Ovary (tissue), 9 donors: ENCODE measurements around the gene RNF40. TPM values are rescaled to one million over a fixed set of nuclear protein-coding genes. Genes with fewer than 3 reads are reported as not detected.
A peak's percentile ranks its signal among the peaks of the same experiment; 100 is the strongest.

Experiments
- DNase-seq, 5 donors: peaks; one replicate each; pipeline ENCODE4 v3.0.0-alpha.2; 2019 to 2020
- H3K27ac ChIP-seq, 2 donors: fragments of 200-600 bp; one replicate each; pipeline versions ENCODE4 v1.5.1 to v1.8.0; 2019 to 2022
- H3K27me3 ChIP-seq: fragments of 200-600 bp; one replicate; pipeline ENCODE4 v1.8.0; 2022
- H3K36me3 ChIP-seq: fragments of 200-600 bp; sonication (generic); one replicate; pipeline ENCODE4 v1.5.1; 2019
- H3K4me1 ChIP-seq: one replicate; pipeline ENCODE4 v1.8.1; 2013; ENCODE audit warnings: mild to moderate bottlenecking, moderate library complexity; ENCODE audit not compliant: insufficient read depth
- H3K4me3 ChIP-seq: fragments of 200-600 bp; sonication (generic); one replicate; pipeline ENCODE4 v1.5.1; 2017
- H3K9me3 ChIP-seq, 2 donors: fragments of 200-600 bp in 1 of 2; sonication (generic) in 1 of 2; one replicate each; pipeline versions ENCODE4 v1.5.1 to v1.8.1; 2013 to 2019; ENCODE audit warnings: mild to moderate bottlenecking in 1 of 2, moderate library complexity in 1 of 2
- CTCF ChIP-seq, 3 donors: fragments of 450-650 bp in 2 of 3; fragments of 200-600 bp in 1 of 3; IDR thresholded peaks; one replicate each; pipeline versions ENCODE4 v1.5.1 to v1.8.0; 2016 to 2022; ENCODE audit warnings: antibody characterized with exemption in 3 of 3, mild to moderate bottlenecking in 1 of 3
- EP300 ChIP-seq: sonication (generic); formaldehyde crosslinking; IDR thresholded peaks from one replicate; pipeline ENCODE4 v1.6.1; 2017; ENCODE audit warnings: antibody characterized with exemption
- POLR2A ChIP-seq: fragments of 450-650 bp; IDR thresholded peaks from one replicate; pipeline ENCODE4 v1.6.1; 2017; ENCODE audit warnings: antibody characterized with exemption, mild to moderate bottlenecking, moderate library complexity
- WGBS, 3 donors: extraction: QIAGEN DNeasy Blood & Tissue Kit in 1 of 3; methylation state at CpG; one replicate each; pipeline versions ENCODE4 v1.1.5 to v1.1.7; 2013 to 2017; 5-methylcytosine and 5-hydroxymethylcytosine counted together
- intact Hi-C, 4 donors: fragments of 100-400 bp; cut with DNase I; formaldehyde crosslinking; loops; one replicate each; pipeline versions ENCODE4 v1.11.0 to v1.15.1; 2022 to 2023
- polyA plus RNA-seq, 2 donors: library from polyadenylated mRNA; stranded (reverse); fragments of 200-250 nt in 1 of 2; fragments of 350-450 nt in 1 of 2; fragmentation: Illumina TruSeq in 1 of 2; extraction: RNeasy Lipid Tissue Mini Kit (QIAGEN cat#74804) in 1 of 2; gene quantifications; one replicate each; pipeline ENCODE4 v1.2.3, GENCODE V29; 2013 to 2014
- total RNA-seq, 7 donors: library from RNA; depleted of rRNA in 2 of 7; stranded (reverse); fragments of >200 nt in 2 of 7; fragmentation: NEBNext Ultra II Directional in 3 of 7; extraction: Animal tissue kit (Norgen Biotek cat#: 25700) in 3 of 7; gene quantifications; one replicate each; pipeline versions ENCODE4 v1.1.0 to v1.2.4, GENCODE V29; 2016 to 2023
- donor health status: DM: no; HTN: no; CAD: no; lungs with moderate emphysema.
- donor health status: DM: no; HTN: no; CAD: no.
- donor health status: Bipolar disorder and iron deficiency.
- donor health status: DM: yes; HTN: yes; CAD: no.
- donor health status: DM: no; HTN: no; CAD: no.
- donor health status: DM: yes; HTN: yes; CAD: no.

RNF40 gene
- total and polyA plus RNA-seq, 9 donors, result 67.2 to 143 (median 94.3) TPM

DNA sequence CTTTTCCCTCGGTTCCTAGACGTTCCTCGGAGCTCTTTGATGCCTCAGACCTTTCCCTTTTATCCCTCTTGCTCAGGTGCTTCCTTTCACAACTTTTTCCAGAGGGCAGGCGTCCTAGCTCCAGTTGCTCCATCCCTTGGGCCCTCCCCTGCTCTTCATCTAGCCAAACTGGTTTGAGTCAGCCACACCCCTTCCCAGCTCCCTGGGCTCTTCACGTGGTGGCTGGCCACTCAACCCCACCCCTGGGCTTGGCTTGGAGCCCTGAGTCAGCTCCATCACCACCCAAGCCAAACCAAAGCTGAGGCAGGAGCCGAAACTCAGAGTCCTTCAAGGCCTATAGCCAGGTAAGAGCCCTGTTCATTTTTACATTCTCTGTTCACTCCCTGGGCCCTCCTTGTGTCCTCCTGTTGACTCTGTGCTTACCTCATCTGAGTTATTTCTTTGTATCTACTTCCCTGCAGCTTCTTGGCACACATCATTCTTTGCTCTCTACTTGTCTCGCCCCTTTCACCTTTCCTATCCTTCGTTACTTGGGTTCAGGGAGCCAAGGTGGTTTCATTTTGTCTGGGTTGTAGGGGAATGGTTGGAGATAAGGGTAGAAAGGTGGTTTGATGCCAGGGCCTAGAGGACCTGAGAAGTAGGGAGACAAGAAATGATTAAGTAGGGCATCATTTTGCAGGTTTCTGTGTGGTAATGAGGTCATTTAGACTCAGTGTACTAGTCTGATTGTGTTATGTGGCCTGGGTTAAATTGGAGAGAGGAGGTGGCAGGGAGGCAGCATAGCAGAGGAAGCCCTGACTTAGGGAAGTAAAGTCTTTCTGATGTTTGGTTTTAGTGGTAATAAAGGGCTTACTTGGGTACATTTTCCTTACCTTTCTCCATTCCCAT, 21.5 kb upstream of the RNF40 start:
- H3K9me3 ChIP-seq, result no peaks in the 10 kb centered on the region
- DNase-seq, result peak; percentile 67 to 84 (median 77)
- TF ChIP-seq POLR2A (no peak), EP300 (no peak), CTCF (IDR thresholded peaks at IDR 0.05) (no peak)
- H3K4me1 ChIP-seq, result peaks cover 4% of the 10 kb centered on the region
- no peaks in the 10 kb centered on the region for H3K27me3 ChIP-seq
- H3K4me3 ChIP-seq, result no peak overlapping the region
- peak overlapping the region in 1 of 2 donors; percentile 9 for H3K27ac ChIP-seq
- 44 to 53% (median 46%) methylated on average over 8 of the region's 8 CpGs for whole genome bisulfite sequencing, 3 donors
- intact Hi-C loops, result no loop called here
- no peaks in the 10 kb centered on the region for H3K36me3 ChIP-seq

GRCh38 chr16:30741461-30741914, 20.6 kb upstream of the RNF40 start:
- Histone ChIP-seq H3K36me3 (no peaks in the 10 kb centered on the region), H3K27ac (no peak overlapping the region), H3K9me3 (no peaks in the 10 kb centered on the region), H3K27me3 (no peaks in the 10 kb centered on the region), H3K4me1 (peaks cover 4% of the 10 kb centered on the region), H3K4me3 (no peak overlapping the region)
- 73 to 86% (median 80%) methylated on average over 6 of the region's 6 CpGs for WGBS, 3 donors
- peak in 1 of 5 donors; percentile 45 for DNase-seq
- TF ChIP-seq POLR2A (no peak), CTCF (IDR thresholded peaks at IDR 0.05) (no peak), EP300 (no peak)
- intact Hi-C loops, result no loop called here

- intact Hi-C loops, result no loop called here
These were observed 18.4 kb upstream of the RNF40 start for GRCh38 chr16:30743716-30744115.

DNA sequence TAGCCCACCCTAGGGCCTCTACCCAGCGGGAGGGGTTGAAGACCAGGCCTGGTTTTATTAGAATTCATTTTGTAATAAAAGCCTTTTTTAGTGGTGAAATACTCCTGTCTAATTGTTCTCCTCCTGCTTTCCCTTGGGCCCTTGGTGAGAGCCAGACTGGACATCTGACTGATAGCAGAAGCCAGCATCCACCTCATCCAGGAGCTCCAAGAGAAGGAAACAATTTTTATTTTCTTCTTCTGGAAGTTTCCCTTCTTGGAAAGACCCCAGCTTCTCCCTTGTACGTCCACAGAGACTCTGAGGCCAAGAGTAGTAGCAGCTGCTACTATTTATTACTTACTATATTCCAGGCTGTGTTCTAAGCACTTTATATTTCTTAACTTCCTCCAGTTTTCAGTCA, 17.9 kb upstream of the RNF40 start:
- Histone ChIP-seq H3K27me3 (no peaks in the 10 kb centered on the region), H3K36me3 (no peaks in the 10 kb centered on the region), H3K27ac (no peak overlapping the region), H3K4me3 (no peak overlapping the region), H3K9me3 (no peaks in the 10 kb centered on the region), H3K4me1 (peaks cover 4% of the 10 kb centered on the region)
- TF ChIP-seq POLR2A, result no peak
- no peak for TF ChIP-seq EP300
- no peak for TF ChIP-seq CTCF (IDR thresholded peaks at IDR 0.05)
- no peak for DNase-seq
- WGBS, 3 donors, result 60 to 68% (median 63%) methylated on average over 2 of the region's 2 CpGs
- intact Hi-C loops, result no loop called here

More at GRCh38 chr16:30743716-30744115, 18.4 kb upstream of the RNF40 start:
- TF ChIP-seq CTCF (IDR thresholded peaks at IDR 0.05) (no peak), POLR2A (no peak)
- WGBS, 3 donors, result 85 to 90% (median 89%) methylated on average over 11 of the region's 11 CpGs
- H3K36me3 ChIP-seq, result no peaks in the 10 kb centered on the region
- peak in 1 of 5 donors; percentile 32 for DNase-seq
- no peaks in the 10 kb centered on the region for H3K27me3 ChIP-seq
- H3K9me3 ChIP-seq, result no peaks in the 10 kb centered on the region
- peaks cover 4% of the 10 kb centered on the region for H3K4me1 ChIP-seq
- no peak overlapping the region for H3K27ac ChIP-seq
- no peak overlapping the region for H3K4me3 ChIP-seq
